Measurements from ENCODE around the gene IVNS1ABP. TPM values are rescaled to one million over a fixed set of nuclear protein-coding genes. Genes with fewer than 3 reads are reported as not detected.

Gene IVNS1ABP
- total and polyA plus RNA-seq, 9 of the 15 experiments (the other 6 are each of a cell fraction or from before 2014, with no cell fraction given): 30.6 to 126 (median 77.7) TPM

DNA sequence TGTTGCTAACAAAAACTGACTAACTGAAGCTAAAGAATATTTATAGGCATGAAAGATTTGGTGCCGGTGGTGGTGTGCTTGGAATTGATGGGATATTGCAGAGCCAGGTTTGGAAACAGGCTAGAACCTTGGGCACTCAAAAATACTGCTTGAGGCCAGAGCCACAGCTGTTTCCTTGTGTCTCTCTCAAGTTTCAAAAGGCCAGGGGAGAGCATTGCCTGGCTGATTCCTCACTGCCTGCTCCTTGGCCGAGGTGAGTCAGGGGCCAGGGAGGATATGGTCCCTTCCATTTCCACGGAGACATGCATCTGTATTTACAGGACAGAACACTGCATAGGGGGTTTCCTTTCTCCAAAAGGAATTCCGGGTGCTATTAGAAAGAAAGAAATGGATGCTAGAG is 36.1 kb upstream of the IVNS1ABP start:
- ChIA-PET CTCF (ENCODE audit: low intra/inter-chr PET ratio) (no interaction called here), POLR2A (interaction anchor here (0.5 to 0.8 kb wide), 3 partner anchors 13 to 38 kb away, joined by 3 to 4 read pairs (median 3); no protein-coding TSS in a partner anchor)
- no peaks in the 10 kb centered on the region for H3K36me3 ChIP-seq (ENCODE audit: control insufficient read depth, insufficient read depth, low read length)
- no peak for FAIRE-seq
- H3K27ac ChIP-seq (ENCODE audit: extremely low read depth, low read depth, low read length): no peak overlapping the region
- H3K4me1 ChIP-seq (replicated peaks in 1 of 2; ENCODE audit: control insufficient read depth in 2 of 2, insufficient read depth in 2 of 2, low read length in 2 of 2): no peaks in the 10 kb centered on the region
- intact Hi-C loops (cut with micrococcal nuclease): no loop called here
- TF ChIP-seq MTA1 (IDR thresholded peaks at IDR 0.05; ENCODE audit: borderline replicate concordance) (no peak), ELF1 (tag; IDR thresholded peaks at IDR 0.05) (no peak), PPARD (CRISPR knock-in tag; IDR thresholded peaks at IDR 0.05) (no peak), ZNF695 (CRISPR knock-in tag; IDR thresholded peaks at IDR 0.05) (no peak), ZBTB17 (CRISPR knock-in tag; IDR thresholded peaks at IDR 0.05) (no peak), GABPB2 (CRISPR knock-in tag; conservative IDR thresholded peaks at IDR 0.05) (no peak), CEBPB (tag; IDR thresholded peaks at IDR 0.05) (no peak), DNMT1 (IDR thresholded peaks at IDR 0.05) (no peak), TFE3 (CRISPR knock-in tag; IDR thresholded peaks at IDR 0.05) (no peak), E2F8 (IDR thresholded peaks at IDR 0.05; ENCODE audit: low read depth, partially characterized antibody) (no peak), ZNF444 (CRISPR knock-in tag; IDR thresholded peaks at IDR 0.05) (no peak), HDGF (IDR thresholded peaks at IDR 0.05) (no peak), ZZZ3 (IDR thresholded peaks at IDR 0.05) (no peak)
- H3K9ac ChIP-seq (ENCODE audit: insufficient read depth in 1 of 2, low read depth in 2 of 2, low read length in 2 of 2): no peak overlapping the region
- no peaks in the 10 kb centered on the region for H4K20me1 ChIP-seq (replicated peaks; ENCODE audit: control insufficient read depth, insufficient read depth, low read length)
- H3K4me2 ChIP-seq (ENCODE audit: insufficient read depth, low read length): no peak overlapping the region
- H3K27me3 ChIP-seq (ENCODE audit: control insufficient read depth in 2 of 2, insufficient read depth in 2 of 2, low read length in 2 of 2): no peaks in the 10 kb centered on the region; a peak in 1 of 5 replicates
- in situ Hi-C loops (cut with MboI): no loop called here
- no peaks in the 10 kb centered on the region for H3K79me2 ChIP-seq (ENCODE audit: control insufficient read depth, insufficient read depth, low read length)
- H3K9me3 ChIP-seq (replicated peaks; ENCODE audit: control insufficient read depth, insufficient read depth, low read depth, low read length): no peaks in the 10 kb centered on the region
- H2AFZ ChIP-seq (ENCODE audit: low read depth, low read length): peak overlapping the region; percentile 65
- H3K4me3 ChIP-seq: no peak overlapping the region
- ATAC-seq: peak; percentile 43; the same call in 2 of the 3 replicates
- 24% methylated on average over 4 of the region's 4 CpGs for WGBS (ENCODE audit: insufficient coverage, low coverage, missing lambda C conversion rate)
- DNase-seq (ENCODE audit: extremely low read depth in 1 of 4, low spot score in 3 of 4): no peak
- H3K9me1 ChIP-seq (ENCODE audit: control insufficient read depth, insufficient read depth, low read length): no peaks in the 10 kb centered on the region
- BruUV-seq (replicated peaks): no TSS peak
